ENCODE data around the gene SMIM1. TPM values are rescaled to one million over a fixed set of nuclear protein-coding genes. Genes with fewer than 3 reads are reported as not detected.

The SMIM1 gene
- total and polyA plus RNA-seq, 4 donors = 8.0 to 15.9 (median 10.9) TPM

DNA sequence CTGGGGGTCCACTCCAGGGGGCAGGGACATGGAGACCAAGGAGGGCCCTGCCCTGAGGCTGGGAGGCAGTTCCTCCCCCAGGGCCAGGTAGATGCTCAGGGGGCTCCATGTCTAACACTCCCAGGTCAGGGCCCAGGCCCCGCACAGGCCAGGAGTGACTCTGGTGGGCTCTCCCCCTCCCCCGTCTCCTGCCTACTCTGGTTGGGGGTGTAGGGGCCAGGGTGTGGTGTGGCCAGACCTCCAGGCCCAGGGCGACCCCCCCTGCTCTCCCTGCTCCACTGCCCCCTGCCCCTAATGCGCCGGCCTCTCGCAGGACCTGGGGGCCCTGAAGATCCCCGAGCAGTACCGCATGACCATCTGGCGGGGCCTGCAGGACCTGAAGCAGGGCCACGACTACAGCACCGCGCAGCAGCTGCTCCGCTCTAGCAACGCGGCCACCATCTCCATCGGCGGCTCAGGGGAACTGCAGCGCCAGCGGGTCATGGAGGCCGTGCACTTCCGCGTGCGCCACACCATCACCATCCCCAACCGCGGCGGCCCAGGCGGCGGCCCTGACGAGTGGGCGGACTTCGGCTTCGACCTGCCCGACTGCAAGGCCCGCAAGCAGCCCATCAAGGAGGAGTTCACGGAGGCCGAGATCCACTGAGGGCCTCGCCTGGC lies 40.0 kb upstream of the SMIM1 start:
- Histone ChIP-seq H3K4me3 (no peak overlapping the region), H3K27me3 (ENCODE audit: control insufficient read depth in 3 of 3, insufficient read depth in 3 of 3, low read length in 2 of 3) (peaks cover 0 to 5% (median 0%) of the 10 kb centered on the region in 3 donors), H3K4me1 (ENCODE audit: control insufficient read depth in 5 of 5, insufficient read depth in 5 of 5, low read length in 5 of 5) (peaks cover 0 to 6% (median 0%) of the 10 kb centered on the region in 5 donors), H3K9me3 (ENCODE audit: control insufficient read depth in 4 of 4, insufficient read depth in 3 of 4, low read length in 3 of 4) (peaks cover 0 to 2% (median 0%) of the 10 kb centered on the region in 4 donors), H3K27ac (ENCODE audit: low read depth in 1 of 2, low read length in 1 of 2) (no peak overlapping the region), H3K9ac (ENCODE audit: insufficient read depth in 1 of 2, low read length in 2 of 2) (no peak overlapping the region), H3K36me3 (ENCODE audit: control insufficient read depth in 4 of 4, insufficient read depth in 4 of 4, low read length in 4 of 4) (peaks cover 0 to 18% (median 1%) of the 10 kb centered on the region in 4 donors)
- DNase-seq (peak in 1 of 3 donors; percentile 28), ATAC-seq (ENCODE audit: insufficient read depth, low FRiP score) (no peak)
- 34 to 44% methylated on average over 37 of the region's 37 CpGs for WGBS, 2 donors
- TF ChIP-seq, protein P1, sequence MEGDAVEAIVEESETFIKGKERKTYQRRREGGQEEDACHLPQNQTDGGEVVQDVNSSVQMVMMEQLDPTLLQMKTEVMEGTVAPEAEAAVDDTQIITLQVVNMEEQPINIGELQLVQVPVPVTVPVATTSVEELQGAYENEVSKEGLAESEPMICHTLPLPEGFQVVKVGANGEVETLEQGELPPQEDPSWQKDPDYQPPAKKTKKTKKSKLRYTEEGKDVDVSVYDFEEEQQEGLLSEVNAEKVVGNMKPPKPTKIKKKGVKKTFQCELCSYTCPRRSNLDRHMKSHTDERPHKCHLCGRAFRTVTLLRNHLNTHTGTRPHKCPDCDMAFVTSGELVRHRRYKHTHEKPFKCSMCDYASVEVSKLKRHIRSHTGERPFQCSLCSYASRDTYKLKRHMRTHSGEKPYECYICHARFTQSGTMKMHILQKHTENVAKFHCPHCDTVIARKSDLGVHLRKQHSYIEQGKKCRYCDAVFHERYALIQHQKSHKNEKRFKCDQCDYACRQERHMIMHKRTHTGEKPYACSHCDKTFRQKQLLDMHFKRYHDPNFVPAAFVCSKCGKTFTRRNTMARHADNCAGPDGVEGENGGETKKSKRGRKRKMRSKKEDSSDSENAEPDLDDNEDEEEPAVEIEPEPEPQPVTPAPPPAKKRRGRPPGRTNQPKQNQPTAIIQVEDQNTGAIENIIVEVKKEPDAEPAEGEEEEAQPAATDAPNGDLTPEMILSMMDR (IDR thresholded peaks at IDR 0.05; ENCODE audit: control extremely low read depth, extremely low read depth) = no peak

DNA sequence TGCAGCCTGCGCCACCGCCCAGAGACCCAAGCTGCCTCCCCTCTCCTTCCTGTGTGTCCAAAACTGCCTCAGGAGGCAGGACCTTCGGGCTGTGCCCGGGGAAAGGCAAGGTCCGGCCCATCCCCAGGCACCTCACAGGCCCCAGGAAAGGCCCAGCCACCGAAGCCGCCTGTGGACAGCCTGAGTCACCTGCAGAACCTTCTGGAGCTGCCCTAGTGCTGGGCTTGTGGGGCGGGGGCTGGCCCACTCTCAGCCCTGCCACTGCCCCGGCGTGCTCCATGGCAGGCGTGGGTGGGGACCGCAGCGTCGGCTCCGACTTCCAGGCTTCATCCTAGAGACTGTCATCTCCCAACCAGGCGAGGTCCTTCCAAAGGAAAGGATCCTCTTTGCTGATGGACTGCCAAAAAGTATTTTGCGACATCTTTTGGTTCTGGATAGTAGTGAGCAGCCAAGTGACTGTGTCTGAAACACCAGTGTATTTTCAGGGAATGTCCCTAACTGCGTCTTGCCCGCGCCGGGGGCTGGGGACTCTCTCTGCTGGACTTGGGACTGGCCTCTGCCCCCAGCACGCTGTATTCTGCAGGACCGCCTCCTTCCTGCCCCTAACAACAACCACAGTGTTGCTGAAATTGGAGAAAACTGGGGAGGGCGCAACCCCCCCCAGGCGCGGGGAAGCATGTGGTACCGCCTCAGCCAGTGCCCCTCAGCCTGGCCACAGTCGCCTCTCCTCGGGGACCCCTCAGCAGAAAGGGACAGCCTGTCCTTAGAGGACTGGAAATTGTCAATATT lies 39.3 kb upstream of the SMIM1 start:
- Histone ChIP-seq H3K36me3 (ENCODE audit: control insufficient read depth in 4 of 4, insufficient read depth in 4 of 4, low read length in 4 of 4) (peaks cover 0 to 23% (median 3%) of the 10 kb centered on the region in 4 donors), H3K9me3 (ENCODE audit: control insufficient read depth in 4 of 4, insufficient read depth in 3 of 4, low read length in 3 of 4) (peaks cover 0 to 2% (median 0%) of the 10 kb centered on the region in 4 donors), H3K27me3 (ENCODE audit: control insufficient read depth in 3 of 3, insufficient read depth in 3 of 3, low read length in 2 of 3) (peaks cover 0 to 5% (median 0%) of the 10 kb centered on the region in 3 donors), H3K4me3 (no peak overlapping the region), H3K27ac (ENCODE audit: low read depth in 1 of 2, low read length in 1 of 2) (no peak overlapping the region), H3K9ac (ENCODE audit: insufficient read depth in 1 of 2, low read length in 2 of 2) (no peak overlapping the region), H3K4me1 (ENCODE audit: control insufficient read depth in 5 of 5, insufficient read depth in 5 of 5, low read length in 5 of 5) (peaks cover 0 to 6% (median 0%) of the 10 kb centered on the region in 5 donors)
- DNase-seq (no peak), ATAC-seq (ENCODE audit: insufficient read depth, low FRiP score) (no peak)
- TF ChIP-seq, protein P1 (IDR thresholded peaks at IDR 0.05; ENCODE audit: control extremely low read depth, extremely low read depth) = no peak
- WGBS, 2 donors = 72 to 77% methylated on average over 29 of the region's 29 CpGs

DNA sequence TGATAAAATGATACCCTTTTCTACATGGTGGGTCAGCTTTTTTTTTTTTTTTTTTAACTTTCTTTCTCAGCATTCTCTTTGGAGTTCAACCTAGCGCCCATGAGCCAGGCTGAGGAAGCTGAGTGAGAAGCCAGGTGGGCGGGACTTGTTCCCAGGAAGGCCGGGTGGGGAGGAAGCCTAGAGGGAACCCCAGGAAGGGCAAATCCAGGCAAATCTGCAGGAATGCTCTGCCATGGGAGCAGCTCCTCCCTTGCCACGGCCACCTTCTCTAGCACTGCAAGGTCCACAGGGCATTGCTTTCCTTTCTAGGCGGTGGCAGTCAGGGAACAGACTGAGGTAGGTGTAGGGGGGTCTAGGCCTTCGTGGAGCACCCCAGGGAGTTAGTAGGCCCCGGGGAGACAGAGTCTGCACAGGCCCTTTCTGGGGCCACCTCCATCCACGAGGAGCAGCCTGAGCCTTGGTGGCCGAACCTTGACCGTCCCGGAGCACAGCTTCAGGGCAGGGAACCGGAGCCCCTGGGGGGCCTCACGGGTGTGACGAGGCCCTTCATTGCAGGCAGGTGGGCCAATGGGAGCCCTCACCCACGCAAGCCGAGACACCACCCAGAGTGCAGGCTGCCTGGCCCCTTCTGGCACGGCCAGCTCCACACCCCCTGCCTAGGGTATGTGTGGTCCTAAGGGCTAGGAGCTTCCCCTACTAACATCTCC lies 38.5 kb upstream of the SMIM1 start:
- Histone ChIP-seq H3K4me1 (ENCODE audit: control insufficient read depth in 5 of 5, insufficient read depth in 5 of 5, low read length in 5 of 5) (peaks cover 0 to 6% (median 0%) of the 10 kb centered on the region in 5 donors), H3K27me3 (ENCODE audit: control insufficient read depth in 3 of 3, insufficient read depth in 3 of 3, low read length in 2 of 3) (peaks cover 0 to 5% (median 0%) of the 10 kb centered on the region in 3 donors), H3K36me3 (ENCODE audit: control insufficient read depth in 4 of 4, insufficient read depth in 4 of 4, low read length in 4 of 4) (peaks cover 3 to 29% (median 7%) of the 10 kb centered on the region in 4 donors), H3K9me3 (ENCODE audit: control insufficient read depth in 4 of 4, insufficient read depth in 3 of 4, low read length in 3 of 4) (peaks cover 0 to 2% (median 0%) of the 10 kb centered on the region in 4 donors), H3K4me3 (no peak overlapping the region), H3K27ac (ENCODE audit: low read depth in 1 of 2, low read length in 1 of 2) (no peak overlapping the region), H3K9ac (ENCODE audit: insufficient read depth in 1 of 2, low read length in 2 of 2) (no peak overlapping the region)
- TF ChIP-seq, protein P1 (IDR thresholded peaks at IDR 0.05; ENCODE audit: control extremely low read depth, extremely low read depth) = no peak
- ATAC-seq (ENCODE audit: insufficient read depth, low FRiP score) (no peak), DNase-seq (no peak)
- 83 to 86% methylated on average over 17 of the region's 17 CpGs for WGBS, 2 donors
